ENCODE results near the gene PLAGL1.

DNA sequence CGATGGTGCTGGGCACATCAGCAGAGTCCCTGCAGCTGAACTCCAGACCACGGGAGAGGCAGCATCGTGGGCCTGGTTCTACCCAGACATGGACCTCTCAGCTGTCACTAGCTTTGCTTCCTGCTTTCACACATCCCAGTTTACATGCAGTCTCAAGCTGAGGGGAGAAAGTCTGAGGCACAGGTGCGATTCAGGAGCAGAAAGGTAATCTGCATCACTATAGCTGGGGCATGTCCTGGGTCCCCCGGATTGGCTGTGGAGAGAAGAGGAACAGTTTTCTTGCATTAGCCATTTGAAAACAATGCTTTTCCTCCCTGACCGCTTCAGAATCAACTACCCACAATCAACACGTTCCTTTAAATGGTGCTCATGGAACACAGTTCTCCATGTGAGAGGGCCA lies 59.9 kb downstream of the PLAGL1 start:
- TF ChIP-seq, protein P1, sequence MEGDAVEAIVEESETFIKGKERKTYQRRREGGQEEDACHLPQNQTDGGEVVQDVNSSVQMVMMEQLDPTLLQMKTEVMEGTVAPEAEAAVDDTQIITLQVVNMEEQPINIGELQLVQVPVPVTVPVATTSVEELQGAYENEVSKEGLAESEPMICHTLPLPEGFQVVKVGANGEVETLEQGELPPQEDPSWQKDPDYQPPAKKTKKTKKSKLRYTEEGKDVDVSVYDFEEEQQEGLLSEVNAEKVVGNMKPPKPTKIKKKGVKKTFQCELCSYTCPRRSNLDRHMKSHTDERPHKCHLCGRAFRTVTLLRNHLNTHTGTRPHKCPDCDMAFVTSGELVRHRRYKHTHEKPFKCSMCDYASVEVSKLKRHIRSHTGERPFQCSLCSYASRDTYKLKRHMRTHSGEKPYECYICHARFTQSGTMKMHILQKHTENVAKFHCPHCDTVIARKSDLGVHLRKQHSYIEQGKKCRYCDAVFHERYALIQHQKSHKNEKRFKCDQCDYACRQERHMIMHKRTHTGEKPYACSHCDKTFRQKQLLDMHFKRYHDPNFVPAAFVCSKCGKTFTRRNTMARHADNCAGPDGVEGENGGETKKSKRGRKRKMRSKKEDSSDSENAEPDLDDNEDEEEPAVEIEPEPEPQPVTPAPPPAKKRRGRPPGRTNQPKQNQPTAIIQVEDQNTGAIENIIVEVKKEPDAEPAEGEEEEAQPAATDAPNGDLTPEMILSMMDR (IDR thresholded peaks at IDR 0.05), result no peak
- no peak for TF ChIP-seq POLR2A (IDR thresholded peaks at IDR 0.05)
